K562 (cell line): ENCODE results near the gene NBDY. TPM values are rescaled to one million over a fixed set of nuclear protein-coding genes. Genes with fewer than 3 reads are reported as not detected.

Source experiments
- ATAC-seq: fragments of 200-7000 bp; cut with Tn5 transposase; 3 replicates; pipeline ENCODE4 v1.9.1; 2020; ENCODE audit warnings: moderate library complexity
- BruUV-seq: library from RNA; stranded (reverse); fragments of 400-500 nt; replicated peaks from 2 replicates; lab custom pipeline; 2021; lab: Mats Ljungman, UMichigan
- CTCF ChIA-PET: fragments of 300-600 bp; formaldehyde crosslinking; extraction: SDS; loops from one replicate; lab custom pipeline; 2021; ENCODE audit warnings: low intra/inter-chr PET ratio; lab: Yijun Ruan, JAX
- POLR2A ChIA-PET: fragments of 300-600, 350-650 bp; sonication (Branson Sonifier 250); formaldehyde crosslinking; extraction: SDS; loops from one replicate; lab custom pipeline; 2021; ENCODE audit warnings: antibody characterized with exemption, inconsistent platforms; lab: Yijun Ruan, JAX
- DNase-seq, 4 experiments: peaks; one replicate each; pipeline versions ENCODE4 v3.0.0 to v3.0.0-alpha.2; 2011 to 2018; ENCODE audit warnings: low spot score in 3 of 4, mixed read lengths in 3 of 4; ENCODE audit errors: extremely low read depth in 1 of 4
- FAIRE-seq: peaks from 2 replicates; lab custom pipeline; 2011; peaks lifted over from hg19 to GRCh38; lab: Jason Lieb, UNC
- H2AFZ ChIP-seq: 2 replicates; pipeline ENCODE4 v1.6.0; 2011; ENCODE audit warnings: low read depth, low read length, control low read depth, inconsistent platforms
- H3K27ac ChIP-seq: fragments of 200-600 bp; 3 replicates; pipeline ENCODE4 v1.8.0; 2011; ENCODE audit warnings: low read depth, mild to moderate bottlenecking, control low read depth, inconsistent platforms, low read length, moderate library complexity, mixed read lengths; ENCODE audit errors: extremely low read depth
- H3K27me3 ChIP-seq, 2 experiments: fragments of 300-600 bp in 1 of 2; 2 replicates in 1 of 2; 3 replicates in 1 of 2; pipeline versions ENCODE4 v1.6.0 to v1.8.0; 2011; ENCODE audit warnings: inconsistent platforms in 2 of 2, low read length in 2 of 2, mild to moderate bottlenecking in 1 of 2, mixed read lengths in 1 of 2, moderate library complexity in 1 of 2; ENCODE audit not compliant: control insufficient read depth in 2 of 2, insufficient read depth in 2 of 2
- H3K36me3 ChIP-seq: fragments of 300-600 bp; 3 replicates; pipeline ENCODE4 v1.8.0; 2011; ENCODE audit warnings: mild to moderate bottlenecking, low read length, inconsistent platforms; ENCODE audit not compliant: control insufficient read depth, insufficient read depth
- H3K4me1 ChIP-seq, 2 experiments: fragments of 200-600 bp in 1 of 2; replicated peaks in 1 of 2; 2 replicates in 1 of 2; 3 replicates in 1 of 2; pipeline versions ENCODE4 v1.5.1 to v1.8.0; 2011; ENCODE audit warnings: inconsistent platforms in 2 of 2, low read length in 2 of 2, mild to moderate bottlenecking in 1 of 2, mixed read lengths in 1 of 2, moderate library complexity in 1 of 2; ENCODE audit not compliant: control insufficient read depth in 2 of 2, insufficient read depth in 2 of 2
- H3K4me2 ChIP-seq: 2 replicates; pipeline ENCODE4 v1.6.1; 2011; ENCODE audit warnings: low read length, control low read depth, inconsistent platforms, mixed read lengths; ENCODE audit not compliant: insufficient read depth
- H3K4me3 ChIP-seq: fragments of 200-600 bp; sonication (generic), shearing (Covaris generic); 2 replicates; pipeline ENCODE4 v1.5.1; 2016; ENCODE audit warnings: control low read depth, inconsistent platforms
- H3K79me2 ChIP-seq: fragments of 200-600 bp; 3 replicates; pipeline ENCODE4 v1.8.0; 2011; ENCODE audit warnings: low read length, inconsistent platforms; ENCODE audit not compliant: control insufficient read depth, insufficient read depth
- H3K9ac ChIP-seq, 2 experiments: 2 replicates each; pipeline versions ENCODE4 v1.6.0 to v1.6.1; 2011; ENCODE audit warnings: low read depth in 2 of 2, low read length in 2 of 2, control low read depth in 1 of 2, inconsistent platforms in 1 of 2, mild to moderate bottlenecking in 1 of 2, mixed read lengths in 1 of 2; ENCODE audit not compliant: insufficient read depth in 1 of 2
- H3K9me1 ChIP-seq: one replicate; pipeline ENCODE4 v1.6.0; 2011; ENCODE audit warnings: inconsistent platforms, mild to moderate bottlenecking, low read length, moderate library complexity; ENCODE audit not compliant: control insufficient read depth, insufficient read depth
- H3K9me3 ChIP-seq: replicated peaks from 2 replicates; pipeline ENCODE4 v1.5.1; 2011; ENCODE audit warnings: low read depth, low read length, inconsistent platforms; ENCODE audit not compliant: control insufficient read depth, insufficient read depth
- H4K20me1 ChIP-seq: replicated peaks from 2 replicates; pipeline ENCODE4 v1.6.1; 2011; ENCODE audit warnings: low read length, inconsistent platforms, mixed read lengths; ENCODE audit not compliant: control insufficient read depth, insufficient read depth
- AFF1 ChIP-seq, 2 experiments: fragments of 450-650 bp; IDR thresholded peaks; 2 replicates each; pipeline ENCODE4 v1.6.1; 2018; ENCODE audit warnings: mild to moderate bottlenecking in 2 of 2, low read depth in 1 of 2; ENCODE audit not compliant: partially characterized antibody in 2 of 2
- DIDO1 ChIP-seq: fragments of 450-650 bp; IDR thresholded peaks from 2 replicates; pipeline ENCODE4 v1.6.1; 2016; ENCODE audit warnings: low read depth, missing biosample characterization, missing genetic modification characterization
- E2F3 ChIP-seq: fragments of 250-450 bp; sonication (Bioruptor Pico); IDR thresholded peaks from 2 replicates; pipeline ENCODE4 v1.4.0; 2020; ENCODE audit warnings: mild to moderate bottlenecking
- EZH2 ChIP-seq: IDR thresholded peaks from 2 replicates; pipeline ENCODE4 v1.6.1; 2012; ENCODE audit warnings: low read depth, mild to moderate bottlenecking, inconsistent platforms, low read length, borderline replicate concordance
- GABPB1 ChIP-seq: sonication (generic); formaldehyde crosslinking; IDR thresholded peaks from 2 replicates; pipeline ENCODE4 v1.8.0; 2022; ENCODE audit warnings: mild to moderate bottlenecking, missing genetic modification reagents
- JUNB ChIP-seq: fragments of 450-650 bp; formaldehyde crosslinking; conservative IDR thresholded peaks from 2 replicates; pipeline ENCODE4 v1.4.0; 2020; ENCODE audit warnings: mild to moderate bottlenecking
- MIER1 ChIP-seq: fragments of 450-650 bp; IDR thresholded peaks from 2 replicates; pipeline ENCODE4 v1.6.1; 2016; ENCODE audit warnings: antibody characterized with exemption, mild to moderate bottlenecking, low read depth
- POLR2B ChIP-seq: fragments of 450-650 bp; IDR thresholded peaks from 2 replicates; pipeline ENCODE4 v1.6.1; 2018; ENCODE audit warnings: low read depth; ENCODE audit not compliant: partially characterized antibody
- RNF219 ChIP-seq: fragments of 250-450 bp; sonication (Bioruptor Pico); IDR thresholded peaks from 2 replicates; pipeline ENCODE4 v1.5.0; 2022; ENCODE audit warnings: mild to moderate bottlenecking
- SMARCC2 ChIP-seq: fragments of 450-650 bp; IDR thresholded peaks from 2 replicates; pipeline ENCODE4 v1.6.1; 2017; ENCODE audit warnings: antibody characterized with exemption, moderate library complexity, mild to moderate bottlenecking, low read depth
- TOE1 ChIP-seq, 2 experiments: fragments of 450-650 bp in 1 of 2; sonication (generic) in 1 of 2; formaldehyde crosslinking in 1 of 2; IDR thresholded peaks; 2 replicates each; pipeline versions ENCODE4 v1.7.1 to v1.8.0; 2016 to 2022; ENCODE audit warnings: borderline replicate concordance in 2 of 2, mild to moderate bottlenecking in 2 of 2, antibody characterized with exemption in 1 of 2, inconsistent platforms in 1 of 2, low read depth in 1 of 2, missing genetic modification reagents in 1 of 2, moderate library complexity in 1 of 2
- XRCC3 ChIP-seq: fragments of 450-650 bp; IDR thresholded peaks from 2 replicates; pipeline ENCODE4 v1.6.1; 2017; ENCODE audit warnings: mild to moderate bottlenecking, moderate library complexity
- ZNF445 ChIP-seq: fragments of 250-450 bp; sonication (Bioruptor Pico); IDR thresholded peaks from 2 replicates; pipeline ENCODE4 v1.4.0; 2020; ENCODE audit warnings: low read depth, mild to moderate bottlenecking, moderate library complexity
- ZNF77 ChIP-seq: fragments of 250-450 bp; sonication (Bioruptor Pico); IDR thresholded peaks from 2 replicates; pipeline ENCODE4 v1.5.0; 2020
- ZNF778 ChIP-seq: fragments of 450-650 bp; formaldehyde crosslinking; IDR thresholded peaks from 2 replicates; pipeline ENCODE4 v1.4.0; 2020; ENCODE audit warnings: mild to moderate bottlenecking, moderate library complexity
- WGBS: fragments of 100-300 bp; shearing (Covaris generic); methylation state at CpG from one replicate; pipeline ENCODE4 v1.1.6; 2016; ENCODE audit warnings: low coverage, mixed read lengths; ENCODE audit not compliant: insufficient coverage; ENCODE audit errors: missing lambda C conversion rate; 5-methylcytosine and 5-hydroxymethylcytosine counted together
- in situ Hi-C: fragments of 300-500 bp; cut with MboI; formaldehyde crosslinking; loops from 4 replicates; pipeline ENCODE4 v1.15.0; 2018; ENCODE audit warnings: inconsistent platforms, mixed read lengths
- intact Hi-C: fragments of 100-400 bp; cut with micrococcal nuclease; formaldehyde crosslinking; loops from 2 replicates; pipeline ENCODE4 v1.14.2; 2022
- polyA plus RNA-seq, 8 experiments: library from polyadenylated mRNA; depleted of rRNA in 4 of 8; stranded (reverse) in 5 of 8; unstranded in 3 of 8; fragments of >200 nt; fragmentation: Nextera tagmentation in 2 of 8; fragmentation: Illumina TruSeq in 1 of 8; extraction: Ambion mirVana in 2 of 8; extraction: Trizol in 1 of 8; gene quantifications; 2 replicates each; pipeline versions ENCODE4 v1.2.1 to v1.2.3, GENCODE V29; 2011 to 2014; ENCODE audit warnings: inconsistent platforms in 1 of 8, missing spikeins in 1 of 8
- total RNA-seq, 7 experiments: library from RNA; depleted of rRNA in 6 of 7; stranded (reverse); fragments of >200 nt in 6 of 7; fragmentation: Illumina TruSeq in 2 of 7; extraction: Trizol in 2 of 7; gene quantifications; 2 replicates each; pipeline versions ENCODE4 v1.2.1 to v1.2.3, GENCODE V29; 2011 to 2021; ENCODE audit warnings: low replicate concordance in 1 of 7

The NBDY gene
- total and polyA plus RNA-seq, 9 of the 15 experiments (the other 6 are each of a cell fraction or from before 2014, with no cell fraction given): 1.00 to 24.7 (median 7.0) TPM

- no peaks in the 10 kb centered on the region for H3K36me3 ChIP-seq
- no peaks in the 10 kb centered on the region for H3K9me3 ChIP-seq
- 50% methylated on average over 1 of the region's 1 CpG for WGBS
- DNase-seq (no peak), ATAC-seq (no peak), FAIRE-seq (no peak)
- no peak overlapping the region for H3K4me2 ChIP-seq
- POLR2A ChIA-PET: no interaction called here
- CTCF ChIA-PET: no interaction called here
- no peak overlapping the region for H2AFZ ChIP-seq
- no peak overlapping the region for H3K27ac ChIP-seq
- no peak overlapping the region for H3K9ac ChIP-seq
- no peaks in the 10 kb centered on the region for H4K20me1 ChIP-seq
- in situ Hi-C loops: no loop called here
- no peak overlapping the region for H3K4me3 ChIP-seq
- no peaks in the 10 kb centered on the region for H3K27me3 ChIP-seq
- TF ChIP-seq MIER1 (no peak), ZNF778 (CRISPR knock-in tag) (no peak), E2F3 (CRISPR knock-in tag) (no peak), TOE1 (IDR thresholded peaks at IDR 0.05; ENCODE audit: borderline replicate concordance) (no peak), TOE1 (CRISPR knock-in tag; IDR thresholded peaks at IDR 0.05; ENCODE audit: borderline replicate concordance, low read depth) (no peak), POLR2B (no peak), JUNB (CRISPR knock-in tag) (no peak), ZNF445 (CRISPR knock-in tag) (no peak), SMARCC2 (no peak), ZNF77 (CRISPR knock-in tag) (no peak), RNF219 (CRISPR knock-in tag) (no peak), DIDO1 (tag) (no peak), EZH2 (no peak), AFF1 (IDR thresholded peaks at IDR 0.05; ENCODE audit: low read depth in 1 of 2, partially characterized antibody in 2 of 2) (no peak), XRCC3 (no peak), GABPB1 (CRISPR knock-in tag) (no peak)
- no peaks in the 10 kb centered on the region for H3K79me2 ChIP-seq
- intact Hi-C loops: no loop called here
- no TSS peak for BruUV-seq
- no peaks in the 10 kb centered on the region for H3K9me1 ChIP-seq
- peaks cover 0 to 3% of the 10 kb centered on the region in 2 experiments; a peak in 1 of 5 replicates for H3K4me1 ChIP-seq
Measured at GRCh38 chrX:56805399-56805798, 76.4 kb downstream of the NBDY start.
